GM19455 (cell line): Measurements from ENCODE around the gene RHPN2.
A peak's percentile ranks its signal among the peaks of the same experiment; 100 is the strongest.
"Not testable (repeated sequence)": the region's sequence is repeated elsewhere in the genome, so short reads cannot be mapped to it uniquely, and the experiment has no call there.

ENCODE experiments used
- ATAC-seq: cut with Tn5 transposase; IDR thresholded peaks from one replicate; pipeline ENCODE4 v1.9.1; 2021; ENCODE audit not compliant: unreplicated experiment

Gene RHPN2

DNA sequence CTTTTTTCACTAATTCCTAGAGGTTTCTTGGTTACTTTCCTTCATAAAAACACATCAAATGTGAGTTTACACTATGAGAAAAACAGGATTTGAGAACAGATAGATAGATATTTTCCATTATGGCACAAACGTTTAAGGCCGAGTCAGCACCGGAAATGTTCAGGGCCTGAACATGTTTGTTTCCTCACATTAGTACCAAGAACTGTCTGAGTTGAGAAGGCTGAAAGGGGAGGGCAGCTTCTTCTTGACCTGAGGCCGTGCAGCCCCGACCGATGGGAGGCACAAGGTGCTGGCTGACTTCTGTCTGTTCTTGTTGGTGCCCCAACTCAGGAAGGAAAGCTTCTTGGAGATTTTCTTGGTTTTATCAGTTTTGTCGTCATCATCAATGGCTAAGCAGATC lies 84.9 kb downstream of the RHPN2 start:
- not testable (repeated sequence) for ATAC-seq

DNA sequence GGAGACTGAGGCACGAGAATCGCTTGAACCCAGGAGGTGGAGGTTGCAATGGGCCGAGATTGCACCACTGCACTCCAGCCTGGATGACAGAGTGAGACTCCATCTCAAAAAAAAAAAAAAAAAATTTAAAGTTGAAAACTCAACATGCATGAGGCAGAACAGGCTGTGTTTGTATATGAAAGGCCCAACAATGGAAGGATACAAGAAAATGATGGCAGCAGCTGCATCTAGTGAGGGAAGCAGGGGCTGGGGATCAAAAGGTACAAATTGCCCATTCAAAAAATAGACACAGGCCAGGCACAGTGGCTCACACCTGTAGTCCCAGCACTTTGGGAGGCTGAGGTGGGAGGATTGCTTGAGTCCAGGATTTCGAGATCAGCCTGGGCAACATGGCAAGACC lies 86.9 kb downstream of the RHPN2 start:
- not testable (repeated sequence) for ATAC-seq

DNA sequence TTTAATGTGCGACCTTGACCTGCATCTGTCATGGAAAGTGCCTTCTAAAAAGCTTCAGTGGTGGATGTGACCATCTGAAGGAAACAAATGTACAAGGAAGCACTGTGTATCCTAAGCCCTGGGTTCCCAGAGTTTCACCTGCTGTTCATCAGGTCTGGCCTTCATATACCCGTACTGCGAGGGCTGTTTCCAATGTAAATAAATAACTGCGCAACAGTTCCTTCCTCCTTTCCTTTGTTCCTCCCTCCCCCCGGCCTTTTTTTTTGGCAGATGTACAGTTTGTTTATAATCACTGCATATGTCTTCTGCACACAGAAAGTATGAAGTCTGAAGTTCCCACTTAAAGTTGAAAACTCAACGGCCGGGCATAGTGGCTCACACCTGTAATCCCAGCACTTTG lies 87.4 kb downstream of the RHPN2 start:
- no peak for ATAC-seq

DNA sequence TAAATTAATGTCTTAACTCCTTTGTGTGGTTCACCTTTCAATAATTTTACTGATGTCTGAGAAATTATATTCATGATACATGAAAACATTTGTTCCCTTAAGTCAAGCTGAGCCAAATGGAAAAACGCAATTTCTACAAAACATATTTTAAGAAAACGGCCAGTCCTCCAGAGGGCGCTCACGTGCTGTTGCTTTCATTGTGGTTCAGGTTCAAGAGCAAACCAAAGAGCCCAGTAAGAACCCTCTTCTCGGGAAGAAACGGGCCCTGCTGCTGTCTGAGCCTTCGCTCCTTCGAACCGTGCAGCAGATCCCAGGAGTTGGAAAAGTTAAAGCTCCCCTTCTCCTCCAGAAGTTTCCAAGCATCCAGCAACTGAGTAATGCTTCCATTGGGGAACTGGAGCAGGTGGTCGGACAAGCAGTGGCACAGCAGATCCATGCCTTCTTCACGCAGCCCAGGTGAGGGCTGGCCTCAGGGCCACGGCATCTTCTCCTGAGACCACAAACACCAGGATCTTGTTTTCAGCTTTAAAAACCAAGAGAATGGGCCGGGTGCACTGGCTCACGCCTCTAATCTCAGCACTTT lies 88.4 kb downstream of the RHPN2 start:
- ATAC-seq: no peak

DNA sequence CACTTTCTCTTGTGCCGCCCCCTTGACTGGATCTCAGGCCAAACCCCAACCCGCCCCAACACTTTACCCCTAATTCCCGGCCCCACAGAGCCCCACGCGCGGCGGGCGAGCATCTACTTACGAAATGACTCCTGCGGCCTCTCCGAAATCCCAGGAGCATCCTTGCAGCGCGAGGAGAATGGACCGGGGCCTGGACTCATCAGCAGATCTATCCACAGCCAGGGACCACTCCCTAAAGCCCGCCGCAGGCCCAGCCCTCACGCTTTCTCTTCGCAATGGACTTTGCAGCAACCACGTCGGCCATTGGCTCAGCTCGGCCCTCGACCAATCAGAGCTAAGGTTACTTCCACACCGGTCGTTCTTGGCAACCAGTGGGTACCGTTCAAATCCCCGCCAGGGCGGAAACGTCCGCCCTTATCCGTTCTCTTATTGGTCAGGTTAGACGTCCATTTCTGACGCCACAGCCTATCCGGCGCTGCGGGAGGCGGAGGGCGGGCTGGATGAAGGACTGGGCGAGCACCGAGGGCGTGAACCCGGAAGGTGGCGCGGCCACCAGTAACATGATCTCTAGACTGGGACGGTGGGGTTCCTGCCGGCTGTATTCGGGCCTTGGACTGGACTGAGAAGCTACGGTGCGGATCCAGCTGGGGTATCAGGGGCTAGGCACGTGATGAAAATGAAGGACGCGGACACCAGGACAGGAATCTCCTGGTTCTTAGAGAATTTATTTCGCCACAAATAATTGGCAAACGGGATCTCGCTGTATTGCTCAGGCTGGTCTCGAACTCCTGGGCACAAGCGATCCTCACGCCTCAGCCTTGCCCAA lies 92.8 kb downstream of the RHPN2 start, which contains the start of the genes CEP89 and FAAP24:
Gene CEP89 (minus strand): TSS at position 244 of the 826 bp plus-strand sequence. CDS start 84 bp downstream, at position 160.
Gene FAAP24 (plus strand): TSS at position 528 of the 826 bp plus-strand sequence. CDS start 955 bp downstream, outside the sequence.
- peak; percentile 98 for ATAC-seq

DNA sequence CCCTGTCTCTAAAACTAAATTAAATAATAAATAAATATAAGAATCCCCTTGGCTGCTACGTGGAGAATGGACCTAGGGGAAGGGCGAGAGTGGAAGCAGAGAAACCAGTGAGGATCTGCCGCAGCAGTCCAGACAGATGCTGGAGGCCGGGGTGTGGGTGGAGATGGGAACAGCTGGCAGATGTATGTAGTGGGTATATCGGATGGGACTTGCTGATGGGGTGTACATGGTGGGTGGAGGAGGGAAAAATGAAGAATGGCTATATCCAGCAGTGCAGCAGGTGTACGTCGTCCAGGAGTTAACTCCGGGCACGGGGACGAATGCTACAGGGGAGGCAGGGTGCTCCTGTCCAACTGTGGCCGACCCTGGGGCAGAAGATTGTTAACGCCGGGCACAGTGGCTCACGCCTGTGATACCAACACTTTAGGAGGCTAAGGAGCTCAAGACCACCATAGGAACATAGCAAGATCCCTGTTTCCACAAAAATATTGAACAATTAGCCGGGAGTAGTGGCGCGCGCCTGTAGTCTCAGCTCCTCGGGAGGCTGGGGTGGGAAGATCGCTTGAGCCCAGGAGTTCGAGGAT lies 93.6 kb downstream of the RHPN2 start:
- no peak for ATAC-seq

DNA sequence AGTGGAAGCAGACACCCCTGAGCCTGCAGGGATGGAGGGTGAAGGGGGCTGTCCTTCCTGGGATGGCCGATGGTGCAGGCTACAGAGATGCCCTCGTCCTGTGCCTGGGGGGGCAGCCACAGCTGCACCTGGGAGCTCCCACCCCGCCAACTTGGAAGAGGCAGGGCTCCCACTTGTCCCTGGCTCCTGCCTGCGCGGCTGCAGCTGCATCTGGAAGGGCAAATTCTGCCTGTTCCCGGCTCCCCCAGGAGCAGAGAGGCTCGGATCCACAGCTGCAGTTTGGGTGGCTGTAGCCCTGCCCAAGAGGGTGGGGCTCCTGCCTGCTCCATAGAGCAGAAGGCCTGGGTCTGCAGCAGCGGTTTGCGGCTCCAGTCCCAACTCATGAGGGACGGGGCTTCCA lies 95.1 kb downstream of the RHPN2 start:
- ATAC-seq: no peak

DNA sequence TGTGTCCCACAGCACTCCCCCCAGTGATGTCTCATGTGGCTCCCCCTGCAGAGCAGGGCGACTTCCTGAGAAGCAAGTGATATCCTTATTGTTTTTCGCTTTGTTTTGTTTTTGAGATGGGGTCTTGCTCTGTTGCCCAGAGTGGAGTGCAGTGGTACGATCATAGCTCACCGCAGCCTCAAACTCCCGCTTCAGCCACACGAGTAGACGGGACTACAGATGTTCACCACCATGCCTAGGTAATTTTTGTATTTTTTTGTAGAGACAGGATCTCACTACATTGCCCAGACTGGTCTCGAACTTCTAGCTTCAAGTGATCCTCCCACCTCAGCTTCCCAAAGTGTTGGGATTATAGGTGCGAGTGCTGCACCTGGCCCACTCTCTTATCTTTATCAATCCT lies 97.9 kb downstream of the RHPN2 start:
- no peak for ATAC-seq

DNA sequence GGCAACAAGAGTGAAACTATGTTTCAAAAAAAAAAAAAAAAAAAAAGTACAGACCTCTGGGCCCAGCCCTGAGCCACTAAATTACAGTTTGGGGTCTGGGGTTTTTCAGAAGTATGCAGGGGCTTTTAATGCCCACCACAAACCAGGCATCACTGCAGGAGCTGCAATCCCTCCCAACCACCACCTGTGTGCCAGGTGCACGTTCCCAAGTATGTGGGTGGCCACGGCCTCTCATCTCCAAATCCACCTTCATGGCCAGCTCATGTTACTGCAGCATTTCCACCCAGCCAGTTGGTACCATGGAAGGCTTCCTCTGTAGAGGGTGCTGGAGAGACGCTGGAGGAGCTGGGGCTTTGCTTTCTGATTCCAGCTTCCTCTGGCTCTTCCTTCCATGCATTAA lies 119.4 kb downstream of the RHPN2 start:
- no peak for ATAC-seq

DNA sequence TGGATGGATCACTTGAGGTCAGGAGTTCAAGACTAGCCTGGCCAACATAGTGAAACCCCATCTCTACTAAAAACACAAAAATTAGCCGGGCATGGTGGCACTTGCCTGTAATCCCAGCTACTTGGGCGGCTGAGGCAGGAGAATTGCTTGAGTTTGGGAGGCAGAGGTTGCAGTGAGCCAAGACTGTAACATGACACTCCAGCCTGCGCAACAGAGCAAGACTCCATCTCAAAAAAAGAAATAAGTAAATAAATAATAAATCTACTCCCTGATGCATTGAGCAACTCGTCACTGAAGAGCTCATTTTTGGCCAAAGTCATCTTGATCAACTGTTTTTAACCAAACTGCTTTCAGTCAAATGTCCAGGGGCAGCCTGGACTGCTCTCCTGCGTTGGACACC lies 123.4 kb downstream of the RHPN2 start:
- not testable (repeated sequence) for ATAC-seq

DNA sequence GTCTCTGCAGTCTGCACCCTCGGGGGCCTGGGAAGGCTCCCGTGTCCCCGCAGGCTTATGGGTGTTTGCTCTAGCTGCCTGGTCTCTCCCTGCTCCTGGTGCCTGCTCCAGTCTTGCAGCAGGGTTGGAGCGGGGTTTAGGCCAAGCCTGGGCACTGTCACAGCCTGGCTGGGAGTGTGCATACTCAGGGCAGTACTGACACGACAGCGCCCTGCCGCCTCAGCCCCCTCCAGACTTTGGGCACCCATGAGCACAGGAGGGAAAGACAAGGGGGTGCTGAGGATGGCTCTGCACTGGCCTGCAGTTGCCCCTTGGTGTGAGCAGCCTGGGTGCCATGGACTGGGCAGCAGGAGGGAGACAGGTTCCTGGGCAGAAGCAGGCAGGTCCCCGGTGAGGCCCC lies 128.6 kb downstream of the RHPN2 start:
- ATAC-seq: no peak

DNA sequence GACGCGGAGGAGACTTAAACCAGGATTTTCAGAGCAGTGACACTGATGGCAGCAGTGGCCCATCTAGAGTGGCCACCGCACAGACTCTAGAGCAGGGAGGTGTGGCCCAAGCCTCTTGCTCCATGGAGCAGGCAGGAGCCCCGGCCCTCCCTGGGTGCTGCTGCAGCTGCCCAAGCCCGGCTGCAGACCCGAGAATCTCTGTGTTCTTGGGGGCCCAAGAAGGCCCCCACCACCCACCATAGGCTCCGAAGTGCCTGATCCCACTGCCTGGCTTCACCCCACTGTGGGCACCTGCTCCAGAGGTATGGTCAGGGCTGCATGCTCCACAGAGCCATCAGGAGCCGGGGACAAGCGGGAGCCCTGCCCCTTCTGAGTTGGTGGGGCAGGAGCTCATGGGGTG lies 129.1 kb downstream of the RHPN2 start:
- no peak for ATAC-seq

DNA sequence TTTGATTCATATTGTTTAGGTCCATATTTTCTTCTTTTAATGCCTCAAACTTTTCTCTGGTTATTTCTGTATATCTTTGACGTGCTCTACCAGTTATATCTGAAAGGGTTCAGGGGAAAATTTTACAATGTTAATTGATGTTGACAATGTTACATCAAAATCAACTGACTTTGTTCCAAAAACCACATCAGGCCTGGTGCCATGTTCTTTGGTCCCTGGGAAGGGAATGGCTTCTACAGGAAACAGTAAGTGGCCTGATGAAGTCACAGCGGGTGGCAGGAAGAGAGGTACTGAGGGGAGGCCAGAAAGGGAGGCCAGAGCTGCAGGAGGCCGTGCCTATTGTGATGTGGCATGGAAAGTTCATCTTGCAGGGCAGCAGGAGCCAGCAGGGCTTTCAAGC lies 131.1 kb downstream of the RHPN2 start:
- no peak for ATAC-seq

DNA sequence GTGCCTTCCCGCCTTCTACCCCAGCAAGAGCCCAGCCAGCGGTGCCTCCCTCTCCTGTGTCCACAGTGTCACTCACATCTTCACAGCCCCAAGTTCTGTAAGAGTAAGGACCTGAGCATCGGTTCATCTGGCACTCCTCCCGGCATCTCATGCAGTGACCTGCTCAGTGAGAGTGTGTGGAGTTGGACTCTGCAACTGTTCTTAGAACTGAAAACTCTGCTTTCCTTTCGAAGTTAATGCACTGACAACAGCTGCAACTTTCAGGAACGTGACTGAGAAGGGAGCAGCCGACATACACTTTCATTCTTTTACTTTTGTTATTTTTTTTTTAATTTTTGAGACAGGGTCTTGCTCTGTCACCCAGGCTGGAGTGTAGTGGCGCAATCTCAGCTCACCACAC lies 134.1 kb downstream of the RHPN2 start:
- ATAC-seq: no peak

DNA sequence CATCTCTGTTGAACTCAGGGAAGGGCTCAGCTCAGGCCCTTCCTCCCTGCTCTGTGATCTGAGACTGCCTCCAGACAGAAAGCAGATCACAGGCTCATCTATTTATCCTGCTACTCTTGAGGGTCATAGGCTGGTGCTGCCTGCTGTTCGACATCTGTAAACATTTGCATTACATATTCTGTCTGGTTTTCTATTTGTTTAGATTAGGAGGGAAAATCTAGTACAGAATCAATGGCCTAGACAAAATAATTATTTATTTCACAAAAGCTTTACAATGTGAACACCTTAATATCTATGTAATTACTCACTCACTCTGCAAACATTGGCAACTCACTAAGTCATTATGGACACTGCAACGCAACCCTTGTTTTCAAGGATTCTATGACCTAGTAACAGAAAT lies 135.9 kb downstream of the RHPN2 start:
- ATAC-seq: no peak
